GM19328 (cell line): ENCODE results near the gene ILF3.
"Not testable (repeated sequence)": the region's sequence is repeated elsewhere in the genome, so short reads cannot be mapped to it uniquely, and the experiment has no call there.

ENCODE experiments used
- ATAC-seq: cut with Tn5 transposase; IDR thresholded peaks from one replicate; pipeline ENCODE4 v1.9.1; 2021; ENCODE audit warnings: mild to moderate bottlenecking, moderate library complexity; ENCODE audit not compliant: unreplicated experiment

The ILF3 gene

GRCh38 chr19:10642473-10643171 lies 11.5 kb upstream of the ILF3 start:
- no peak for ATAC-seq

- no peak for ATAC-seq
These were observed 10.8 kb upstream of the ILF3 start for GRCh38 chr19:10643172-10643967.

- ATAC-seq: no peak
These were observed 10.2 kb upstream of the ILF3 start for GRCh38 chr19:10643968-10644259.

- ATAC-seq: no peak
These were observed 9.7 kb upstream of the ILF3 start for GRCh38 chr19:10644260-10645007.

GRCh38 chr19:10646456-10647159 lies 7.5 kb upstream of the ILF3 start:
- no peak for ATAC-seq

GRCh38 chr19:10648360-10648759 lies 5.8 kb upstream of the ILF3 start:
- no peak for ATAC-seq

- no peak for ATAC-seq
These were observed 2.3 kb upstream of the ILF3 start for GRCh38 chr19:10651851-10652250.

- no peak for ATAC-seq
These were observed 739 bp upstream of the ILF3 start for GRCh38 chr19:10653482-10653731.

- ATAC-seq: peak; percentile 20
These were observed 687 bp downstream of the ILF3 start for GRCh38 chr19:10654610-10655456.

GRCh38 chr19:10655457-10656312 lies 1.5 kb downstream of the ILF3 start:
- no peak for ATAC-seq

GRCh38 chr19:10660346-10660745 lies 6.2 kb downstream of the ILF3 start:
- ATAC-seq: no peak

- no peak for ATAC-seq
These were observed 7.8 kb downstream of the ILF3 start for GRCh38 chr19:10661946-10662345.

GRCh38 chr19:10662384-10663251 lies 8.5 kb downstream of the ILF3 start:
- no peak for ATAC-seq

- not testable (repeated sequence) for ATAC-seq
These were observed 9.1 kb downstream of the ILF3 start for GRCh38 chr19:10663252-10663563.

- no peak for ATAC-seq
These were observed 13.7 kb downstream of the ILF3 start for GRCh38 chr19:10667867-10668266.

GRCh38 chr19:10669246-10669645 lies 15.1 kb downstream of the ILF3 start:
- no peak for ATAC-seq

GRCh38 chr19:10670182-10670581 lies 16.0 kb downstream of the ILF3 start:
- ATAC-seq: no peak

- no peak for ATAC-seq
These were observed 17.0 kb downstream of the ILF3 start for GRCh38 chr19:10670876-10671804.
